HUES64 (cell line): ENCODE results near the gene SHROOM3.

ENCODE experiments used
- H3K27ac ChIP-seq: 2 replicates; pipeline ENCODE4 v1.7.0; 2013; ENCODE audit warnings: low read depth, low read length, inconsistent platforms
- H3K27me3 ChIP-seq: 2 replicates; pipeline ENCODE4 v1.6.1; 2013; ENCODE audit warnings: mild to moderate bottlenecking, low read length; ENCODE audit not compliant: insufficient read depth
- H3K36me3 ChIP-seq: 2 replicates; pipeline ENCODE4 v1.6.1; 2013; ENCODE audit warnings: mild to moderate bottlenecking, low read length; ENCODE audit not compliant: insufficient read depth
- H3K4me1 ChIP-seq: 2 replicates; pipeline ENCODE4 v1.6.1; 2013; ENCODE audit warnings: mild to moderate bottlenecking, low read length, moderate library complexity; ENCODE audit not compliant: insufficient read depth
- H3K4me3 ChIP-seq: 2 replicates; pipeline ENCODE4 v1.5.1; 2013; ENCODE audit warnings: mild to moderate bottlenecking, low read length, moderate library complexity
- H3K9ac ChIP-seq: 2 replicates; pipeline ENCODE4 v1.6.1; 2013; ENCODE audit warnings: mild to moderate bottlenecking, low read depth, low read length
- H3K9me3 ChIP-seq: 2 replicates; pipeline ENCODE4 v1.6.1; 2013; ENCODE audit warnings: low read depth, low read length; ENCODE audit not compliant: insufficient read depth
- WGBS: fragments of 150-250, 120-280 bp; methylation state at CpG from one replicate; pipeline ENCODE4 v1.1.7; 2013; ENCODE audit warnings: missing lambda C conversion rate; 5-methylcytosine and 5-hydroxymethylcytosine counted together

The SHROOM3 gene

DNA sequence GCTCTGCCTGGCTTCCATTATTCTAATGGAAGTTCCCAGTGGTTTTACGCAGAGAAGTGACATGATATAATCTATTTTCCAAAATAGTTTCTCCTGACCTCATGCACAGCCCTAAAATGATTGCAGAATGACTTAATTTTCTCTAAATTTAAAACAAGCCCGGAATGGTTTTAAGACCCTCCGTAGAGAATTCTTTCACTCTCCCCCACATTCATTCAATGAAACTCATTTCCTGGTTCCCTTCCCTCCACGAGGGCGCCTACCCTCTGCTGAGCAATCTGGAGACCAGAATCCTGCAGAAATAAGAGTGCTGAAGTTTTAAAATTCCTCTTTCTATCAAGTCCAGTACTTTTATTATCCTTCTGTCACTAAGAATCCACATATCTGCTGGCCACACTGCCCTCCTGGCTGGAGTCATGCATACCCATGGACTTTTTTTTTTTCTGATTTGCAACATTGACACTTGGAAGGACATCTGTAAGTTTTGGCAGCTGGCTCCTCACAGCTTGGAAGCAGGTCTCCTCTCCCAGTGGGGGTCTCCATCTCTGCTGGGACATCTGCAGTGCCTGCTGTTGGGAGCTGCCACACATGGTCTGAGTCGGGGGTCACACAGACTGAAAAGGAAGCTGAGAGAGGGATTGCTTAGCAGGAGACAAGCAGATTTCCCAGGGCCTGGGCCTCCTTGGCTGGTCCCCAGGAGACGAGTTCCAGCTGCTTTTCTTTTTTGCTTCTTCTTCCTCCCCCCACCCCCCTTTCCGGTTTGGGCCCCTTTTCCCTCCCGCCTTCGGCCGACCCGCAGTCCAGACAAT, 376.8 kb downstream of the SHROOM3 start:
- Histone ChIP-seq H3K27me3 (no peaks in the 10 kb centered on the region), H3K4me3 (no peak overlapping the region), H3K9me3 (peaks cover 20% of the 10 kb centered on the region), H3K4me1 (peaks cover 7% of the 10 kb centered on the region), H3K36me3 (no peaks in the 10 kb centered on the region), H3K27ac (peak overlapping the region; percentile 26; the same call in 1 of the 2 replicates), H3K9ac (no peak overlapping the region)
- 71% methylated on average over 12 of the region's 12 CpGs for WGBS

DNA sequence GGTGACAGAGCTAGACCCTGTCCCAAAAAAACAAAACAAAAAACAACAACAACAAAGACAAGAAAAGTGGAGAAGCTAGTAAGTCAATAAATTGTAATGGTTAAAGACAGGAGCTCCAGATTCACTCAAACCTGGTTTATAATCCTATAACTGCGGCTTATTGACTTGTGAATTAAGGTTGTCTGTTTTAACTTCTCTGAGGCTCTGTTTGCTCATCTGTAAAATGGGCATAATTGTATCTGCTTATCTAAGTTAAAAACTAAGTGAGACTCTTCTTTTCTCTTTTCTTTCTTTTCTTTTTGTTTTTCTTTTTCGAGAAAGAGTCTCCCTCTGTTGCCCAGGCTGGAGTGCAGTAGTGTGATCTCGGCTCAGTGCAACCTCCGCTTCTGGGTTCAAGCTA, 378.0 kb downstream of the SHROOM3 start:
- Histone ChIP-seq H3K4me3 (no peak overlapping the region), H3K9ac (no peak overlapping the region), H3K36me3 (no peaks in the 10 kb centered on the region), H3K9me3 (peaks cover 9% of the 10 kb centered on the region), H3K27ac (no peak overlapping the region), H3K4me1 (peaks cover 7% of the 10 kb centered on the region), H3K27me3 (no peaks in the 10 kb centered on the region)
- WGBS, result 96% methylated on average over 4 of the region's 4 CpGs

DNA sequence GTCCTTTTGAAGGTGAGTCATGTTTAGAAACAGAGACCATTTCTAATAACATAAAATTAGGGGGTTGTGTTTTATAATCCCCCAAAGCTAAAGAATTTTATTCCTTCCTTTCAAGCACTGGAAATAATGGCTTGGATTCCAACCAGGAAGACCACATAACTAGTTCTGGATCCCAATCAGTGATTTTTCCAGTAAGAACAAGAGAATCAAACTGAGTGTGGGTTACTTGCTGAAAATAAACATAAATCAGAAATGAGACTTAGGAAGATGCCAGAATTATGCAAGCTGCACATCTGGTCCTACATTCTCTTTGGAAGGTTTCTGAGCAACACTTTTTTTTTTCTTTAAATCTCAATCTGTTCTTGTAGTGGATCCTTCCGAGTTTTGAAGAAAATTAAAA, 386.6 kb downstream of the SHROOM3 start:
- WGBS, result no CpG with 5 or more reads among the region's 1 CpG
- Histone ChIP-seq H3K9me3 (no peaks in the 10 kb centered on the region), H3K27me3 (no peaks in the 10 kb centered on the region), H3K36me3 (no peaks in the 10 kb centered on the region), H3K4me1 (no peaks in the 10 kb centered on the region), H3K9ac (no peak overlapping the region), H3K4me3 (no peak overlapping the region), H3K27ac (no peak overlapping the region)

GRCh38 chr4:76822303-76822702, 387.3 kb downstream of the SHROOM3 start:
- 93% methylated on average over 6 of the region's 8 CpGs for WGBS
- Histone ChIP-seq H3K9ac (no peak overlapping the region), H3K9me3 (no peaks in the 10 kb centered on the region)

GRCh38 chr4:76823495-76823894, 388.5 kb downstream of the SHROOM3 start:
- WGBS, result no CpG with 5 or more reads among the region's 1 CpG
- H3K4me3 ChIP-seq, result no peak overlapping the region
- H3K27ac ChIP-seq, result no peak overlapping the region
- H3K36me3 ChIP-seq, result no peaks in the 10 kb centered on the region
- H3K4me1 ChIP-seq, result no peaks in the 10 kb centered on the region
- no peak overlapping the region for H3K9ac ChIP-seq
- H3K9me3 ChIP-seq, result no peaks in the 10 kb centered on the region
- H3K27me3 ChIP-seq, result no peaks in the 10 kb centered on the region

More at GRCh38 chr4:76822303-76822702, 387.3 kb downstream of the SHROOM3 start:
- Histone ChIP-seq H3K36me3 (no peaks in the 10 kb centered on the region), H3K4me1 (no peaks in the 10 kb centered on the region), H3K27ac (no peak overlapping the region), H3K27me3 (no peaks in the 10 kb centered on the region), H3K4me3 (no peak overlapping the region)

- peak overlapping the region; percentile 3; the same call in 1 of the 2 replicates for H3K9ac ChIP-seq
Observed at GRCh38 chr4:76830612-76830963, 395.6 kb downstream of the SHROOM3 start.

DNA sequence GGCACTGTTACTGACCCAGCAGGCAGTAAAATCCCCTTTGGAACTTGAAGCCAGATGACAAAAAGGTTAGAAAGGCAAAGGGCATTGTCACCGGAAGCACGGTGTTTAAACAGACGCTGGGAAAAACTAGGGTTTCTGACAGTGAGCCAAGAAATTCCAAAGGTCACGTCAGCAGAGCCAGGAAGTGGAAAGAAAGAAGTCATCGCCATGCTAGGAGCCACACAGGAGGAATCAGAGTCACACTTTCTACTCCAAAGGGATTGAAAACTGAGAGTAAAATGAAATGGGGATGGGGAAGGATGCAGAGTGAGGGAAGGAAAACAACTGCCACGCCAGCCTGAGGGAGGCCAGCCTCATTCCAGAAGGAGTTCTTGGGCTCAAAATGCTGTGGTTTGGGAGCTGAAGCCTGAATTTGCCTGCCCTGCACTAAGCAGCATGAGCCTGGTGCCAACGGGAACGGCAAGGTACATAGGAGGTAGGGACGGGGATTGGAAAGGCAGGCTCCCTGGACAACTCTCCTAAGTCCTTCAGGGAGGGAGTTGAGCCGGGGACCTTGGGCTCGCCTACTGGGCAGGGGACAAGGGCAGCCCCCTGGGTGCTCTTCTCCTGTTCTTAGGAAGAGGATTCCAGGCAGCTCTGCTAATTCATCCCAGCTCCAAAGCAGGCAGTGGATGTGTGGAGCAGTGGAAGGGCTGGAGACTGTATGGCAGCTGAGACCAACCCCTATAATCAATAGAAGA, 396.1 kb downstream of the SHROOM3 start:
- WGBS, result 53% methylated on average over 11 of the region's 11 CpGs
- H3K27ac ChIP-seq, result peak overlapping the region; percentile 48; the same call in 1 of the 2 replicates
- no peaks in the 10 kb centered on the region for H3K27me3 ChIP-seq
- H3K9ac ChIP-seq, result peak overlapping the region; percentile 3; the same call in 1 of the 2 replicates
- no peaks in the 10 kb centered on the region for H3K9me3 ChIP-seq
- H3K4me3 ChIP-seq, result no peak overlapping the region
- H3K36me3 ChIP-seq, result no peaks in the 10 kb centered on the region
- H3K4me1 ChIP-seq, result peaks cover 16% of the 10 kb centered on the region

More at GRCh38 chr4:76830612-76830963, 395.6 kb downstream of the SHROOM3 start:
- no peak overlapping the region for H3K4me3 ChIP-seq
- no peaks in the 10 kb centered on the region for H3K36me3 ChIP-seq
- no peaks in the 10 kb centered on the region for H3K27me3 ChIP-seq
- peaks cover 16% of the 10 kb centered on the region for H3K4me1 ChIP-seq
- H3K27ac ChIP-seq, result peak overlapping the region; percentile 48; the same call in 1 of the 2 replicates
- 68% methylated on average over 4 of the region's 4 CpGs for WGBS
- no peaks in the 10 kb centered on the region for H3K9me3 ChIP-seq

- Histone ChIP-seq H3K4me3 (no peak overlapping the region), H3K27ac (no peak overlapping the region), H3K9me3 (no peaks in the 10 kb centered on the region), H3K27me3 (no peaks in the 10 kb centered on the region), H3K9ac (no peak overlapping the region), H3K4me1 (peaks cover 16% of the 10 kb centered on the region), H3K36me3 (no peaks in the 10 kb centered on the region)
- 94% methylated on average over 7 of the region's 7 CpGs for WGBS
Observed at GRCh38 chr4:76831711-76832373, 396.8 kb downstream of the SHROOM3 start.
